HEK293 (cell line): ENCODE data around the gene HEMGN.

Experiments
- TF ChIP-seq, protein P1 (sequence below): fragments of 450-650 bp; formaldehyde crosslinking; IDR thresholded peaks from 2 replicates; pipeline ENCODE4 v1.5.1; 2016; ENCODE audit warnings: missing biosample characterization, missing genetic modification characterization
- TF ChIP-seq, protein P2 (sequence below): fragments of 450-650 bp; formaldehyde crosslinking; IDR thresholded peaks from 2 replicates; pipeline ENCODE4 v1.5.1; 2017; ENCODE audit warnings: missing biosample characterization, missing genetic modification characterization

DNA sequence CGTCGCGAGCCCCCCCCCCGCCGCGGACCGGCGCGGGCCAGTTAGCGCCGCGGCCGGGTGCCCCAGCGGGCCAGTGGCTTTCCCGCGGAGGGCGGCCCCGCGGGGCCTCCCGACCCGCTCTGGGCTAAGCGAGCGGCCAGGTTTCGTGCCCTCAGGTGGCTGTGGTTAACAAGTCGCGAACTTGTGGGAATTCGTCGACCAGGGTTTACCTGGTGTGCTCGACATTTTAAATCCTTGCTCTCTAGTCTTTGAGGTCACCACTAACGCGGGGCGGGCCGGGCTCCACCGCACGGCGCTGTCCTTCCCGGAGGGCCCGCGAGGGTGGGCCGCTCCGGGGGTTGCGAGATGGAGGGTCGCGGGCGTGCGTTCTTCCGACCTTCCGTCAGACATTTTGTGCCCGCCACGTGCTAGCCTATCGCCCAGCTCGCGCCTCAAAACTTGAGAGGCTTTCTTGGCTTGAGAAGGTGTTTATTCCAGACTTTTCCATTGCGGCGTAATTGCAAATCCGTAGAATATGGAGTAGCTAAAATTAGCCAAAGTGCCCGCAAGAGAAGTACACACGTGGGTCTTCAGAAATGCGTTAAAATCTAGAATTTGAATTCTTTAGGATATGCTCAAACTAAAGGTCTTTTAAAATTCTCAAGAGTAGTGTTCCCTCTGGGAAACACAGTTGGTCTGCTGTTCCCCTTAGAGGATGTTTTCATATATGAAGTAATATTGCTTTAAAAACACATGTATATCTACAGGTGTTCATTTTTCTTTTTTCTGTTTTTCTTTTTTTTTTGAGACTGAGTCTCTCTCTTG, 47.3 kb upstream of the HEMGN start:
- TF ChIP-seq, protein P1, sequence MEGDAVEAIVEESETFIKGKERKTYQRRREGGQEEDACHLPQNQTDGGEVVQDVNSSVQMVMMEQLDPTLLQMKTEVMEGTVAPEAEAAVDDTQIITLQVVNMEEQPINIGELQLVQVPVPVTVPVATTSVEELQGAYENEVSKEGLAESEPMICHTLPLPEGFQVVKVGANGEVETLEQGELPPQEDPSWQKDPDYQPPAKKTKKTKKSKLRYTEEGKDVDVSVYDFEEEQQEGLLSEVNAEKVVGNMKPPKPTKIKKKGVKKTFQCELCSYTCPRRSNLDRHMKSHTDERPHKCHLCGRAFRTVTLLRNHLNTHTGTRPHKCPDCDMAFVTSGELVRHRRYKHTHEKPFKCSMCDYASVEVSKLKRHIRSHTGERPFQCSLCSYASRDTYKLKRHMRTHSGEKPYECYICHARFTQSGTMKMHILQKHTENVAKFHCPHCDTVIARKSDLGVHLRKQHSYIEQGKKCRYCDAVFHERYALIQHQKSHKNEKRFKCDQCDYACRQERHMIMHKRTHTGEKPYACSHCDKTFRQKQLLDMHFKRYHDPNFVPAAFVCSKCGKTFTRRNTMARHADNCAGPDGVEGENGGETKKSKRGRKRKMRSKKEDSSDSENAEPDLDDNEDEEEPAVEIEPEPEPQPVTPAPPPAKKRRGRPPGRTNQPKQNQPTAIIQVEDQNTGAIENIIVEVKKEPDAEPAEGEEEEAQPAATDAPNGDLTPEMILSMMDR (tag by site-specific recombination) = 0 out of 2 replicates have a peak, but pooled peaks have one; percentile 7
- TF ChIP-seq, protein P2, sequence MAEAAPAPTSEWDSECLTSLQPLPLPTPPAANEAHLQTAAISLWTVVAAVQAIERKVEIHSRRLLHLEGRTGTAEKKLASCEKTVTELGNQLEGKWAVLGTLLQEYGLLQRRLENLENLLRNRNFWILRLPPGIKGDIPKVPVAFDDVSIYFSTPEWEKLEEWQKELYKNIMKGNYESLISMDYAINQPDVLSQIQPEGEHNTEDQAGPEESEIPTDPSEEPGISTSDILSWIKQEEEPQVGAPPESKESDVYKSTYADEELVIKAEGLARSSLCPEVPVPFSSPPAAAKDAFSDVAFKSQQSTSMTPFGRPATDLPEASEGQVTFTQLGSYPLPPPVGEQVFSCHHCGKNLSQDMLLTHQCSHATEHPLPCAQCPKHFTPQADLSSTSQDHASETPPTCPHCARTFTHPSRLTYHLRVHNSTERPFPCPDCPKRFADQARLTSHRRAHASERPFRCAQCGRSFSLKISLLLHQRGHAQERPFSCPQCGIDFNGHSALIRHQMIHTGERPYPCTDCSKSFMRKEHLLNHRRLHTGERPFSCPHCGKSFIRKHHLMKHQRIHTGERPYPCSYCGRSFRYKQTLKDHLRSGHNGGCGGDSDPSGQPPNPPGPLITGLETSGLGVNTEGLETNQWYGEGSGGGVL = no peak
